GM21786 (cell line): Measurements from ENCODE around the gene PIGZ.
"Not testable (repeated sequence)": the region's sequence is repeated elsewhere in the genome, so short reads cannot be mapped to it uniquely, and the experiment has no call there.

Experiments used
- ATAC-seq: cut with Tn5 transposase; IDR thresholded peaks from one replicate; pipeline ENCODE4 v1.9.1; 2021; ENCODE audit not compliant: unreplicated experiment

Gene PIGZ

GRCh38 chr3:196962108-196962929 lies 6.3 kb downstream of the PIGZ start:
- no peak for ATAC-seq

- ATAC-seq: no peak
Observed at GRCh38 chr3:196954832-196955231, 13.8 kb downstream of the PIGZ start.

- ATAC-seq: no peak
Observed at GRCh38 chr3:196951371-196951770, 17.3 kb downstream of the PIGZ start.

- no peak for ATAC-seq
Observed at GRCh38 chr3:196949750-196950149, 18.9 kb downstream of the PIGZ start.

- ATAC-seq: no peak
Observed at GRCh38 chr3:196949285-196949619, 19.4 kb downstream of the PIGZ start.

GRCh38 chr3:196948442-196949284 lies 20.0 kb downstream of the PIGZ start:
- ATAC-seq: no peak

- ATAC-seq: no peak
Observed at GRCh38 chr3:196947860-196948441, 20.7 kb downstream of the PIGZ start.

GRCh38 chr3:196947136-196947859 lies 21.3 kb downstream of the PIGZ start:
- ATAC-seq: no peak

- not testable (repeated sequence) for ATAC-seq
Observed at GRCh38 chr3:196944037-196944790, 24.4 kb downstream of the PIGZ start.

GRCh38 chr3:196942915-196943277 lies 25.7 kb downstream of the PIGZ start:
- ATAC-seq: no peak

GRCh38 chr3:196942226-196942914 lies 26.3 kb downstream of the PIGZ start, which contains the start of gene NCBP2:
Gene NCBP2, minus strand, starts transcription at chr3:196942528. Its CDS starts 25 bp downstream, at chr3:196942503.
- peak; percentile 89 for ATAC-seq

- ATAC-seq: peak; percentile 24
Observed at GRCh38 chr3:196941729-196942225, 26.9 kb downstream of the PIGZ start.

GRCh38 chr3:196938576-196938975 lies 30.1 kb downstream of the PIGZ start:
- no peak for ATAC-seq

GRCh38 chr3:196938124-196938523 lies 30.5 kb downstream of the PIGZ start:
- ATAC-seq: no peak

- ATAC-seq: no peak
Observed at GRCh38 chr3:196936288-196936687, 32.3 kb downstream of the PIGZ start.

- peak; percentile 57 for ATAC-seq
Observed at GRCh38 chr3:196932600-196932999, 36.0 kb downstream of the PIGZ start.

GRCh38 chr3:196931828-196932587 lies 36.6 kb downstream of the PIGZ start:
- ATAC-seq: peak; percentile 53

- ATAC-seq: no peak
Observed at GRCh38 chr3:196931157-196931556, 37.5 kb downstream of the PIGZ start.
